Liver (tissue), 2 donors: ENCODE data around the gene C12orf76.

Experiments used
- CTCF ChIP-seq: fragments of 150-350 bp; IDR thresholded peaks from 2 replicates; pipeline ENCODE4 v1.5.1; 2017; ENCODE audit warnings: improper control_type of control experiment, low read depth, low read length; ENCODE audit not compliant: missing input control
- FOXA1 ChIP-seq: IDR thresholded peaks from 2 replicates; pipeline ENCODE4 v1.6.1; 2016; ENCODE audit warnings: antibody characterized with exemption
- donor health status: healthy.

- TF ChIP-seq CTCF, result no peak
- no peak for TF ChIP-seq FOXA1
These were observed 24.9 kb upstream of the C12orf76 start for GRCh38 chr12:110073049-110073831.
